Coronary artery (tissue), 2 donors: Measurements from ENCODE around the gene TAS2R10.
"Not testable (repeated sequence)": the region's sequence is repeated elsewhere in the genome, so short reads cannot be mapped to it uniquely, and the experiment has no call there.

Source experiments
- DNase-seq: peaks from one replicate; pipeline ENCODE4 v3.0.0-alpha.2; 2017; ENCODE audit warnings: low spot score
- H3K27ac ChIP-seq, 2 donors: fragments of 200-600 bp; sonication (generic); one replicate each; pipeline ENCODE4 v1.5.1; 2016 to 2019
- H3K4me3 ChIP-seq: fragments of 200-600 bp; sonication (generic); 2 replicates; pipeline ENCODE4 v1.5.1; 2016; ENCODE audit warnings: mild to moderate bottlenecking, moderate library complexity
- TF ChIP-seq, protein P1 (sequence below): fragments of 200-600 bp; sonication (generic); IDR thresholded peaks from one replicate; pipeline ENCODE4 v1.5.1; 2019; ENCODE audit warnings: antibody characterized with exemption

Gene TAS2R10

GRCh38 chr12:10811883-10812536 lies 14.1 kb downstream of the TAS2R10 start:
- H3K4me3 ChIP-seq, result no peak overlapping the region
- TF ChIP-seq, protein P1, sequence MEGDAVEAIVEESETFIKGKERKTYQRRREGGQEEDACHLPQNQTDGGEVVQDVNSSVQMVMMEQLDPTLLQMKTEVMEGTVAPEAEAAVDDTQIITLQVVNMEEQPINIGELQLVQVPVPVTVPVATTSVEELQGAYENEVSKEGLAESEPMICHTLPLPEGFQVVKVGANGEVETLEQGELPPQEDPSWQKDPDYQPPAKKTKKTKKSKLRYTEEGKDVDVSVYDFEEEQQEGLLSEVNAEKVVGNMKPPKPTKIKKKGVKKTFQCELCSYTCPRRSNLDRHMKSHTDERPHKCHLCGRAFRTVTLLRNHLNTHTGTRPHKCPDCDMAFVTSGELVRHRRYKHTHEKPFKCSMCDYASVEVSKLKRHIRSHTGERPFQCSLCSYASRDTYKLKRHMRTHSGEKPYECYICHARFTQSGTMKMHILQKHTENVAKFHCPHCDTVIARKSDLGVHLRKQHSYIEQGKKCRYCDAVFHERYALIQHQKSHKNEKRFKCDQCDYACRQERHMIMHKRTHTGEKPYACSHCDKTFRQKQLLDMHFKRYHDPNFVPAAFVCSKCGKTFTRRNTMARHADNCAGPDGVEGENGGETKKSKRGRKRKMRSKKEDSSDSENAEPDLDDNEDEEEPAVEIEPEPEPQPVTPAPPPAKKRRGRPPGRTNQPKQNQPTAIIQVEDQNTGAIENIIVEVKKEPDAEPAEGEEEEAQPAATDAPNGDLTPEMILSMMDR, result no peak
- H3K27ac ChIP-seq, result no peak overlapping the region
- DNase-seq, result no peak

- no peak for DNase-seq
- TF ChIP-seq, protein P1, result no peak
- Histone ChIP-seq H3K27ac (no peak within 1 kb of the TSS), H3K4me3 (no peak within 1 kb of the TSS)
Observed at GRCh38 chr12:10810068-10810467, 16.1 kb downstream of the TAS2R10 start, which contains the start of gene TAS2R9. TSS of gene TAS2R9 (minus strand) at chr12:10810168. CDS start at chr12:10810075, 93 bp downstream.

DNA sequence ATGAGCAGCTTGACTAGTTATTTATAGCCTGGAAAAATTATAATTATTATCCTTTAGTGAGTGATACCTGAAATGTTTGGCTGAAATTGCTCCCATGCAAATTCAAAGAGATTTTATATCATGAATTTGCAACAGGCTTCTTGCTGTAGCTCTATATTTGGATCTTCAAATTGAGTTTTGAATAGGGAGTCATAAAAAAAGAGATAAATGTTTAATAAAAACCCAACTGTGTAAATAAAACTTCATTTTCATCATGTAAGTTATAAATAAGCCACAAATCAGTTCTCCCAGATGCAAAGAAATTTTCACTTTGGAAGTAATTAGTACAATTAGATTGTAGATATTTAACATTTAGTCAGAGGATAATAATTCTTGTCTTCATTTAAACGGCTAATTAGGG lies 19.0 kb downstream of the TAS2R10 start, which contains the start of gene TAS2R8:
Gene TAS2R8, minus strand, starts transcription at position 101 of the 400 bp plus-strand sequence. CDS start 306 bp downstream, outside the sequence.
- DNase-seq, result no peak
- Histone ChIP-seq H3K4me3 (no peak within 1 kb of the TSS), H3K27ac (no peak within 1 kb of the TSS)
- TF ChIP-seq, protein P1, result no peak

- TF ChIP-seq, protein P1, result no peak
- Histone ChIP-seq H3K4me3 (no peak within 1 kb of the TSS), H3K27ac (no peak within 1 kb of the TSS)
- DNase-seq, result no peak
Observed at GRCh38 chr12:10802587-10802986, 23.6 kb downstream of the TAS2R10 start, which contains the start of gene TAS2R7. TSS of gene TAS2R7 (minus strand) at chr12:10802627. CDS start at chr12:10802570, 57 bp downstream.

- H3K27ac ChIP-seq, result no peak overlapping the region
- TF ChIP-seq, protein P1, result no peak
- H3K4me3 ChIP-seq, result no peak overlapping the region
- no peak for DNase-seq
Observed at GRCh38 chr12:10801741-10802140, 24.4 kb downstream of the TAS2R10 start.

DNA sequence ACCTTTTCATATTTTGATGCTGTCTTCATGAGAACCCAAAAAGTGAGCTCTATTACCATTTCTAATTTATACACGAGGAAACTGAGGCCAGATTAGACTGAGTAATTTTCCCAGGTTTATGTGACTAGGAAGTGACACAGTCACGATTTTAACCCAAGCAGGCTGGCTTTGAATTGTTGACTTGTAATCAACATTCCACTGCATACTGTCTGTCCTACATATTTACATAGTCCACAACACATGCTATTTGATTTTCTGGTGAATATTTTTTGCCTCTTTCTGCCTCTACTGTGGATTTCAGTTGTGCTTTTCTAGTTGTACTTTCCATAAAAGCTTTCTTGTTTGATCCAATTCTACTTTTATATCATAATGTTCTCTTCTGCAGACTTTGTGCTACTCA lies 31.9 kb downstream of the TAS2R10 start:
- H3K27ac ChIP-seq, result no peak overlapping the region
- TF ChIP-seq, protein P1, result no peak
- DNase-seq, result no peak
- H3K4me3 ChIP-seq, result no peak overlapping the region

GRCh38 chr12:10791769-10792168 lies 34.4 kb downstream of the TAS2R10 start:
- DNase-seq, H3K27ac ChIP-seq, H3K4me3 ChIP-seq: not testable (repeated sequence)
